GM18499 (cell line): Measurements from ENCODE around the gene RAD51B.

Experiments
- ATAC-seq: cut with Tn5 transposase; IDR thresholded peaks from one replicate; pipeline ENCODE4 v1.9.1; 2021; ENCODE audit warnings: moderate number of reproducible peaks; ENCODE audit not compliant: insufficient read depth, unreplicated experiment

RAD51B gene

DNA sequence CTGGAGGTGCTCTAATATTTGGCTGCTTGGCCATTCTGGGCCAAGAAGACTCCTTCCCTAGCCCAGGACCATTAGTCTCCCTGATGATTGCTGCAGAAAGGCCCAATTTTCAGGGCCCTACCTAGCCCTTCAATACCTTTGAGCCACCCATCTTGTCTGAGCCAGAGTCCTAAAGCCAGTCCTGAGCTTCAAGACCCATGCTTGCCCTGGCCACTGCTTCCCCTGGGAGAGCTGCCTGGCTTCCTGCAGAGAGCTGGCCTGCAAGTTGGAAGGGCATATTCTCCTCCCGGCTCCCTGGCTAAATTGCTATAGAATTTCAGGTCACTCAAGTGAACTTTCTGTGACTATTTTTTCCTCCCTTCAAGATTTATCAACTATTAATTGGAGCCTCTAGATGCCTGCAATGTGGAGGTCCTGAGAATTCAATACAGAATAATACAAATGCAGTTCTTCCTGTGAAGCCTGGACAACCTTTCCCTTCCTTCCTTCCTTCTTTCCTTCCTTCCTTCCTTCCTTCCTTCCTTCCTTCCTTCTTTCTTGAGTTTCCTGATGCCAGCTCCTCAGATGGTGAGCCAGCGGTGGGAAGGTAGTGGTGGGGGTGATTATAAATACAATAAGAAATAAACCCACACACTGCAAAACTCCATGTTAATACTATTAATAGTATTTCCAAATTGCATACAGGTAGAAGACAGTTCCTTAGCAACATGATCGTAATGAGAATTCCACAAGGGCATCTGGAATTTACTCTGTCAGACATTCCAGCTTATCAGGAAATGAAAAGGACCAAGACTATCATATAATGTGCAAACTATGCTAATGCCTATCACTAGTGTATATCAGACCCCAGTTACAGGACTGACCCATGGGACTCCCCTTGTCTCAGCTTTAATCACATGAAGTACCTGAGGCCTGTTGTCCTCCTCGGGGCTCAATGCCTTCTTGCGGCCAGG lies 865.2 kb downstream of the RAD51B start:
- no peak for ATAC-seq

DNA sequence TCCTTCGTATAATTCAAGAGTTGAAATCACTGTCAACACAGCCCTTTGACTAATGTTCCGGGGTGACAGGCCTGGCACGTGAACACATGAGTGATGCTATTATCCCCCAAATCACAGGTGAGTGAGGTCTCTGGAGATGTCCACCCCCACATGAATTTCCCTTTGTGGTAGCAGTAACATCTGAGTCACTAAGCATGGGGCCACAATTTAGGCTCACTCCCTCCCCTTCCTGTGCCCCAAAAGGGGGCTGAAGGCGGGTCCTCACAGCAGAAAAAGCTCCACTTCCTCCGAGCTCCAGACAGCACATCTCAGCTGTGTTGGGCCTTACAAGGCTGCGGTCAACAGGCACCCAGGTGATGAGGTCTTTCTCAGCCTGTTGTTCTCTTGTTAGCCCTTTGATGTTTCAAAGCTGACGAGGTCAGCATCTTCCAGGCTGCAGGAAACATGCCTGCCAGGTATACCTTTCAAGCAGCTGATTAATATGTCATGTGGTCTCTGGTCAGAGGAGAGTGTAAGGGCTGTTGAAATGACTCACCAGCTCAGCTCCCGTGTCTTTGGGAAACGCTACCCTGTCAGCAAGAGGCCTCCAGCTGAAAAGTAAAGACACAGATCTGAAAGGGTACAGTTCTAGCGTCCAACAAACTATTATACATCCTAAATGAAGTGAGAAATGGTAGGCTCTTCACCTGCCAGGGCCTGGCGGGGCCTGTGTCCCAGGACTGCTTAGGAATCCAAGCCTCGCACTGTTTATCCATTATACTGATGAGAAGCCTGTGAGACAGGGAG lies 866.0 kb downstream of the RAD51B start:
- ATAC-seq: peak; percentile 64

DNA sequence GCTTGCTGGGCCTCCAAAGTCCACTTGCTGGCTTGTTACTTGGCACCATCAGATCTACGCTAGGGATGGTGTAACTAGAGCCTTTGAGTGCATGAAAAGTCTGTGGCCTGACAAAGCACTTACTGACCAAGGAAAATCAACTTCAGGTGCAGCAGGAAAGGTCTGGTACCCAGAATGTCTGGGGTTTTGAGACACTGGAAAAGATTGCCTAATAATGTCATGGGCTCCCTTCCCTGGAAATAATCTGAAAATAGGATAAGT lies 866.6 kb downstream of the RAD51B start:
- no peak for ATAC-seq

DNA sequence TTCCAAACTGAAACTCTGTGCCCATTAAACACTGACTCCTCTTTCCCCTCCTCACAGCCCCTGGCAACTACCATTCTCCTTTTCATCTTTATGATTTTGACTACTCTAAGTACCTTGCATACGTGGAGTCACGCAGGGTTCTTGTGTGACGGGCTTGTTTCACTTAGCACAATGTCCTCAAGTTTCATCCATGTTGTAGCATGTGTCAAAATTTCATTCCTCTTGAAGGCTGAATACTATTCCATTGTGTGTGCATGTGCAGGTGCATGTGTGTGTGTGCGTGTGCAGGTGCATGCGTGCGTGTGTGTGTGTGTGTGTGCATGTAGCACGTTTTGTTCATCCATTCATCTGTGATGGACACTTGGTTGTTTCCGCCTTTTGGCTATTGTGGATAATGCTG lies 867.1 kb downstream of the RAD51B start:
- ATAC-seq: no peak

DNA sequence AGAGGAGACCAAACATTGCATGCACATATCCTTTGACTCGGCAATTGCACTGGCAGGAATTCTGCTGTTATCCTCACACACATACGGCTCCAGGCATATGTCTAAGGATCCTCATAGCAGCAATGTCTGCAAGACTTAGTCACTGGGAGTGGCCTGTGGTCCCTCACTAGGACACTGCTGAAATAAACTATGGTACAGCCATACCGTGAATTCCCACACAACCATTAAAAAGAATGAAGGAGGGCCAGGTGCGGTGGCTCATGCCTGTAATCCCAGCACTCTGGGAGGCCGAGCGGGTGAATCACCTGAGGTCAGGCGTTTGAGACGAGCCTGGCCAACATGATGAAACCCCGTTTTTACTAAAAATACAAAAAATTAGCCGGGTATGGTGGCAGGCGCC lies 868.2 kb downstream of the RAD51B start:
- no peak for ATAC-seq

DNA sequence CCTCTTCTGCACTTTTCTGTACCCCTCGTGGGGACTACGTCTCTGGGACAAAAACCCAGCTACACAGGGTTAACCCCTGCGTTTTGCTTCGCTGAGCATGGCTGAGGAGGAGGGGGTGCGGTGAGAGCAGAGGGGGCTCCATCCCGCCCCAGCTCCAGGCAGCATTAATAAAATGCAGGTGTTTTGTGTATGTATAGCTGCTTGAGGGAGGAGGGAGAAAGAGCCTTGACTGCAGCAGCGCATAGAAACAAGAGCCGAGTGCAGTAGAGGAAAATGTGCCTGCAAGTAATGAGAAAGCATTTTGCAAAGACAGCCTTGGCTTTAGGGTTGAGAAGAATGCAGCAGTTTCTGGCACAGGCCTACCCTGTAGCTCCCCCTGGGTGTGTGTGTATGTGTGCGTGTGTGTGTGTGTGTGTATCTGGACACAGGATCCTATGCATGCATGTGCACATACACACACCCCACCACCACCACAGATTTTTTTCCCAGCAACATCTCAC lies 869.3 kb downstream of the RAD51B start:
- no peak for ATAC-seq

DNA sequence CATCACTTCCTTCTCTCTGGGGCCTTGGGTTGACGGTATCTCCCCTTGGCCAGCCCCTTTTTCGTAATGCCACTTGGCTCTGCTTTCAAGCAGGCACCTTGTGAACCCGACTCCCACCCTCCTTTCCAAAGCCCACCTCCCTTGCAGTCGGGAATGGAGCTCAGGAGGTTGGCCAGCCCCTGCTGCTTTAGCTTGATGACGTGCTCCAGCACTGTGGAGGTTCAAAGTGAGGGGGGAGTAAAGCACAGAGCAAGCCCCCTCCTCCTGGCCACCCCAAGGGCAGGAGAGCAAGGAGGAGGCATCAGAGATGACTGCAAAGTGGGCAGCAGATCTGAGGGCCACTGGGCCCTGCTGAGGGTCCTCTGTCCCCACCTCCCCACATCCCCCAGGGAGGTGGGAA lies 869.9 kb downstream of the RAD51B start:
- no peak for ATAC-seq

DNA sequence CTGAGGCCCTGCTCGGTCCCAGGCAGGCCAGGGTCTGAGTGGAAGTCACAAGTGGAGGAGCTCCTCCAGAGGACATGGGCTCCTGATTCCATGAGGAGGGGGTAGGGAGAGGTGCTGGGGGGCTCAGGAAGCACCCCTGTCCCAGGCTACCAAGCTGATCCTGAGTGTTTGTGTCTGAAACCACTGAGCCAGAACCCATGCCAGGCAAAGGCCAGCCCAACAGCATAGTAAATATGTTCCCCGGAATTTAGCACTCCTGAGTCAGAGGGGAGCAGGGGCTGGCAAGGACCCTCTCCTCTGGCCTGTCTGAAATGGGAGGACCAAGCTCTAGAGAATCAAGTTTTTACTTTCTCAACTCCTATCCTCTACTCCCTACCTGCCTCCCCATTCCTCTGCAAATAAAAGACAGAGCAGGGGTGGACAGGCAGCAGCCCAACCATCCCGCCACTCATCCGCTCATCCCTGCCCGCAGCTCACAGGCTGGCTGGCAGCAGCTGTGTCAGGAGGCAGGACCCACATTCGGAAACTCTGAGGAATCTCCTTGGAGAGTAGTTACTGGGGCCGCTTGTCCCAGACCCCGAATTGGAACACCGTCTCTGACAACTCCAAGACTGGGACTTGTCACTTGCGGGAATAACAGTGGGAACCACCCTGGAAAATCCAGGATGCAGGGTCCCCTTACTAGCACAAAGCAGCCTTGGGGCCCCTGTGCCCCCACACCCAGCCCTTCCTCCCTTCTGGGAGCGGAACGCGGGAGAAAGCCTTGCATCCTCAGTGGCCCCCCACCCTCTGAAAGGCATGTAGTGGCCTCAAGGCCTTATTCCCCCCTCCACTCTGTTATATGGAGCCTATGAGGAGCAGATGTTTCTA lies 870.7 kb downstream of the RAD51B start:
- ATAC-seq: no peak

DNA sequence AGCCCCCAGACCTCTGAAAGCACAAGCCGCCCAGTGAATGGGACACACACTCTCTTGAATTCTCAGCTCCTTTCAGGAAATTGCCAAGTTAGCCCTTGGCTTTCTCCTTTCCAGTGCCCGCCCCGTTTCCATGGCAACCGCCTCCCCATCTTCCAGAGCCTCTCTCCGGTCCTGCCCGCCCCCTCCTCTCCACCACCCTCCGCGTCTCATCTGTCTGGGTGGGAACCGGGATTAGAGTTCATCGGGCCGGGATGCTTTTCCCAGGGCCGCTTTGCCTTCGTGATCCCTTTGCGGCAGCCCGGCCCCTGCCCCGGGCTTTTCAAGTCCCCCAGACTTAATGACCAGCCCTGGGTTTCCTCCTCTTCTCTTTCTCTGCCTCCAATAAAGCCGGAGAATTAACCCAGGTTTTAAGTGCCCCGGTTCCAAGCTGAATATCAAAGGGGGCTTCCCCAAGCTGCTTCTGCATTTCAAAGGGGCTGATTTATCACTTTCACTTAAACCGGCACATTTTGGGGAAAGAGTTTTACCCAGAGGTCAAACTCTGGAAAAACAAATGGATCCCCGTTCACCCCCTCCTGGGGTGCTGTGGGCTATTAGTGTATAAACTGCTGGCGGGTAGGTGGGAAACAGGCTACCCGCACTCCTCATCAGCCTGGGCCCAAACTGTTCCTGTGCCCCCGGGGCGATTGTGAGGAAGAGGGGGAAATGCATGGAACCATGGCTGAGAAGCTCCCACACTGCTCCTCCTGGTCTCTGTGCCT lies 871.6 kb downstream of the RAD51B start:
- no peak for ATAC-seq

DNA sequence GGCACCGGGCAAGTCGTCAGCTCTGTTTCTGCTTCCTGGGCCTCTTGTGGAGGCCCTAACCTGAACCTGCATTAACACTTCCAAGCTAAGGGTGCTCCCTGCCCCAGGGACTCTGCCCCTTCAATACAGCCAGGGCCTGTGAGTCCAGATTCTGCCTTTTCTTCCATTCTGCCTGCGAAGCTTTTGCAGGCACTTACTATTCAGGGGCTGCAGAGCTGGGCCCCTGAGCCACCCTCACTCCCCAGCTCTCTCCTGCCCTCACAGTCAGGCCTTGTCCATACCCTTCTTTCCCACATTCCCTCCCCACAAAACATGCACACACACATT lies 872.2 kb downstream of the RAD51B start:
- no peak for ATAC-seq

DNA sequence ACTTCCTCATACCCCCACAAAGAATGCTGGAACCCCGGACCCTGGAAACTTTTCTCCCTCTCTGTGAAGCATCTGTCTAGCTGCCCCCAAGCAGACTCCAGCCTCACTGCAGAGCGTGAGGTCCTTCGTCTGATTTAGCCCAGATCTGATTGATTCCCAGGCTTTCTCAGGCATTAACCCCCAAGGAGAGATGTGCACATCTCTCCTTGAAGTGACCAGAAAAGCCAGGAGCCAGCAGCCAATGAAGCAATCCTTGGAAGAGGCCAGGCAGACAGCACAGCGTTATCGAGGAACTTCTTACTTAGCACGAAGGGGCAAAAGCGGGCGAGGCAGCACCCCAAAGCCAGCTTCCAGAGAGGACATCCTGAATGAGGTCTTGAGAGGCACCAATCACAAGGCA lies 872.6 kb downstream of the RAD51B start:
- no peak for ATAC-seq

DNA sequence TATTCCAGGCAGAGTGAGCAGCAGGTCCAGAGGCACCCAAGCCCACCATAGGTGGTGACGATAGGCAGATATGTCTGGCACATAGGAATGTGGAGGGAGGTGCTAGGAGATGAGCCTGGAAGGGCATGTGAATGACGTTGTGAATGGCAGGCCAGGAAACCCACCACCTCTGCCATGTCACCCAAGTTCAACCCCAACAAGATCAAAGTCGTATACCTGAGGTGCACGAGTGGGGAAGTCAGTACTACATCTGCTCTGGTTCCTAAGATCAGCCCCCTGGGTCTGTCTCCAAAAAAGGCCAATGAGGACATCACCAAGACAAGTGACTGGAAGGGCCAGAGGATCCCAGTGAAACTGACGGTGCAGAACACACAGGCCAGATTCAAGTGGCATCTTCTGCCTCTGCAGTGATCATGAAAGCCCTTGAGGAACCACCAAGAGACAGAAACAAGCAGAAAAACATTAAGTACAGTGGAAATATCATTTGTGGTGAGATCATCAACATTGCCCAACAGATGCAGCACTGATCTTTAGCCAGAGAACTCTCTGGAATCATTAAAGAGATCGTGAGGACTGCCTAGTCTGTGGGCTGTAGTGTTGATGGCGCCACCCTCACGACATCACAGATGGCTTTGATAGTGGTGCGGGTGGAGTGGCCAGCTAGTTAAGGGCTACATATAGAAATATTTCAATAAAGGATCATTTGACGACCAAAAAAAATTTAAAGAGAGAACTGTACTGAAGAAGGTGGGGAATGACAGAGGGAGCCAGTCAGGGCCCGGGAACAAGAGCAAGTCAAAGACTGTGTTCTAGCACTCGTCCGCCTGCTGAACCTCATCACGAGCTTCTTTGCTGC lies 873.6 kb downstream of the RAD51B start:
- no peak for ATAC-seq

DNA sequence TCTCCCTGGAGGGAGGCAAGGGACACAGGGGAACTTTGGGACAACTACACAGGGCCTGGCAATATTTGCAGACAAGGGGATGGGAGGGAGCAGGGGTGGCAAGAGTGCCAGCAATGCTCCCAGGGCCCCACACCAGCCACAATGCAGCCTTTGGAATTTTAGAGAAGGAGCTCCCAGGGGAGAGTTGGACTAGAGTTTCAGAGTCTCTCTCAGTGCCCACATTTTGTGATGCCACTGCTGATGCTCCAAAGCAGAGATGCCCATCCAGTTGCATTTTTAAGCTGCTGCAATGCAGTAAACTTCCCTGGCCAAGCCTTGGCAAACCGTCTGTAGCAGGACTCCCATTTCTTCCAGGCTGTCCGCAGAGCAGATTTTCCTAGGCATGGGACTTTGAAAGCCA lies 874.3 kb downstream of the RAD51B start:
- no peak for ATAC-seq

DNA sequence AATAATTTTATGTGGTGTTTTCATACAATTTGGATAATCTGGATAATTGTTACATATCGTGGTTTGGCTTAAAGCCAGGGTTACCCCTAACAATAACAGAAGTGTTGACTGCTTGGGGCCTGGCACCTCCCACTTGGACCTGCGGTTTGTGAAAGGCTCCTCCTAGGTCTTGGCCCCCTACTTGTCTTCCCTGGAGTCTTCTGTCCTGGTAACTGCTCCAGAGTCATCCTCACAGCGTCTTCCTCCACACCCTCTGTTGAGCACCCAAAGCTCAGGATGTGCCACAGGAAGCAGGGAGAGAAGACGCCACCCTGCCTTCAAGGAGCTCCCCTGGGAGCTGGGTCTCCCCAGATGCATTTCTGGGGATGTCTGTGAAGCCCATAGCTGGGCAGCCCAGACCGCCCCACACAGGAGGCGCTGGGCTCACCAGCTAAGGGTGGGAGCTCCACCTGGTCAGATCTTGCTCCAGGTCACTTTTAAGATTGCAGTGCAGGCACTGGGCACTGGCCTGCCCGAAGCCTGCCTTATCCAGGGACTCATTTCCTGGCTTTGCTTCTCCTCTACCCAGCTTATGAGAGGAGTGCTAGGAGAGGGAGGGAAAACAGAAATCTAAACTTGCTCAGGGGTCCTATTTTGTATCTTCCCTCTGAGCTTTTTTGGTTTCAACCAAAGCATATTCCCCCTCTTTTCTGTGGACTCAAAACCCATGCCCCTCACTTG lies 875.1 kb downstream of the RAD51B start:
- ATAC-seq: no peak

DNA sequence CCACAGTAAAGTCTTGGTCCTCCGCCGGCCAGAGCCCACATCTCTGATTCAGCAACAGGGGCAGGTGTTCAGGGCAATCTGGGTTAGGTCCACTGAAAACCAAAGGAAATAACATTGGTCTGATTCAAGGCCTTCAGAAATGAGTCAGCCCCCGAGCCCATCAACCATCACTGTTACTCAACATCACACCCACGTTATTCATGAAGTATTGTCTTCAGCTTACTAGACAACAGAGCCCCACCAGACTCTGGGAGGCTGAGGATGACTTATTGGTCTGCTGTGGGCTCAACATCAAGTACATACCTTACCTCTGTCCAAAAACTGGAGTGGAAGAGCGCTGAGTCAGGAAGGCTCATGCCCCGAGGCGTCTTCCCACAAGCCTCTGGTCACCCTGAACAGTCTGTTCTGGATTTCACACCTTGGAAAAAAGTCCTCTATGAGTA lies 875.8 kb downstream of the RAD51B start:
- peak; percentile 81 for ATAC-seq

DNA sequence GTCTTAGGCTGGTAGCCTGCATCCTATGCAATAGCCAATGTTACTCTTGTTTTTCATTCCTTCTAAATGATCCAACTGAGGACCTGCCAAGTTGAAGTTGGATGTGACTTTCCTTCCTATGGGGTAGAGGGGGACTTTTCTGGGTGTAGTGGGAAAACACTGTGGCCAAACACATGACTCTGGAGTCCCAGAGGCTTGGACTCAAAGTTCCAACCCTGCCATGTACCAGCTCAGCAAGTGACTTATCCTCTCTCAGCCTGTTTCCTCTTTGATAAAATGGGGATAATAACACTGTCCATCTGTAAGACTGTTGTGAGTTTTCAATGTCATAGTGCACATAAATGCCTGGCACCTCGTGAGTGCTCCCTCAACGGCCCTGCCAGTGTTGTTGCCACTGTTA lies 876.3 kb downstream of the RAD51B start:
- no peak for ATAC-seq

DNA sequence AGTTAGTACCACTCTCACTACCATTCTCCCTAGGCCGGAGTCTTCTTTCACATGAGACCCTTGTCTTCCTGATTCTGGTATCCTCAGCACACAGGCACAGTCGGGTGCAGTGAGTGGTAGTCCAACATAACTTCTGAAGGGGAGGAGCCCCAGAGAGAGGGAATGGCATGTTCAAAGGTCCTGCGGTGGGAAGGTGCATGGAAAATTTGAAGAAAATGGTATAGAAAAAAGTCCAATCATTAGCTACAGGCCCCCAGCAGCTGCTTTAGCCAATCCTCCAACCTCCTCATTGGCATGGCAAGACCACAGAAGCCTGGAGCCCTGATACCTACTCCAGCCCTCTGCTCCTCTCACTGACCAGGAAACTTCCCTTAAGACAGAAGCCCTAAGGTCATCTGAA lies 876.7 kb downstream of the RAD51B start:
- ATAC-seq: no peak

DNA sequence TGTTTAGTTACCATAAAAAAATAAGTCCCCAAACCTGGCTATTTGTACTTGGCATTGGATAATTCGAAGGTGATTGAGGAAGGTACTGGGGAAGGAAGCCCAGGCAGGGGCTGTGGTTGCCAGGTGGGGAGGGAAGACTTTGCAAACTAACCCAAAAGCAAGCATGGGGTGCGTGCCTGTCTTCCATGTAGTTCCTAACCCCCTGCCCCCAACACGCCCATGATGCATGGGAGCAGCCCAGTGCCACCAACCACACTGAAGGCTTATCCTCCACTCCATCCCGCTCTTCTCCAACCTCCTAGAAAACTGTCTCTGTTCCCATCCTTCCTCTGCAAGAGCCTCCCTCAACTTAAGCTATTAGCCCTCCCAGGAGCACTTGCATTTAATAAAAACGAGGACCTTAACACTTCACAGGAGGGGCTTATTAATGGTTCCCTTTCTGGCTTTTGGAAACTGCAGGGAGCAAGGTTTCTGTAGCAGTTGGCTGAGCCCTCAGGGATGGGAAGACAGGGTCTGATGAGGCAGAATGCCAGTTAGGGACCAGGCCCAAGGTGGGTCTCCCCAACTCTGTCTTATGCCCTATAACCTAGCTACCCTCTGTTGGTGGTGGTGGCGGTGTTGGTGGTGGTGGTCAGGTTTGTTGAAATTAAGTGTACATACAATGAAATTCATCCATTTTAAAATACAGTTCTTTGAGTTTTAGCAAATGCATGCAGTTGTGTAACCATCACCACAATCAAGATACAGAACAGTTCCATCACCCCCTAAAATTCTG lies 877.3 kb downstream of the RAD51B start:
- no peak for ATAC-seq
